HEK293T (cell line): ENCODE measurements around the gene KLHDC3.

Experiments used
- ARNT ChIP-seq: fragments of 450-650 bp; IDR thresholded peaks from 2 replicates; pipeline ENCODE4 v1.6.1; 2017; ENCODE audit warnings: mild to moderate bottlenecking
- BHLHE40 ChIP-seq: fragments of 450-650 bp; IDR thresholded peaks from 2 replicates; pipeline ENCODE4 v1.6.1; 2016; ENCODE audit warnings: mild to moderate bottlenecking, moderate library complexity, borderline replicate concordance
- ELF4 ChIP-seq: fragments of 450-650 bp; IDR thresholded peaks from 2 replicates; pipeline ENCODE4 v1.6.1; 2017; ENCODE audit warnings: antibody characterized with exemption
- FOXA1 ChIP-seq: fragments of 450-650 bp; IDR thresholded peaks from 2 replicates; pipeline ENCODE4 v1.6.1; 2016; ENCODE audit warnings: mild to moderate bottlenecking
- FOXK2 ChIP-seq: fragments of 450-650 bp; IDR thresholded peaks from 2 replicates; pipeline ENCODE4 v1.6.1; 2016; ENCODE audit warnings: mild to moderate bottlenecking
- FOXM1 ChIP-seq: fragments of 450-650 bp; IDR thresholded peaks from 2 replicates; pipeline ENCODE4 v1.6.1; 2017; ENCODE audit warnings: mild to moderate bottlenecking, borderline replicate concordance
- HDGF ChIP-seq: fragments of 450-650 bp; IDR thresholded peaks from 2 replicates; pipeline ENCODE4 v1.6.1; 2017; ENCODE audit warnings: antibody characterized with exemption, borderline replicate concordance
- L3MBTL2 ChIP-seq: fragments of 450-650 bp; conservative IDR thresholded peaks from 2 replicates; pipeline ENCODE4 v1.6.1; 2016; ENCODE audit warnings: mild to moderate bottlenecking
- SP1 ChIP-seq: fragments of 450-650 bp; IDR thresholded peaks from 2 replicates; pipeline ENCODE4 v1.6.1; 2017
- SUZ12 ChIP-seq: fragments of 450-650 bp; IDR thresholded peaks from 2 replicates; pipeline ENCODE4 v1.6.1; 2016; ENCODE audit warnings: mild to moderate bottlenecking
- TARDBP ChIP-seq: fragments of 450-650 bp; IDR thresholded peaks from 2 replicates; pipeline ENCODE4 v1.6.1; 2016
- ZNF384 ChIP-seq: fragments of 450-650 bp; IDR thresholded peaks from 2 replicates; pipeline ENCODE4 v1.6.1; 2016

DNA sequence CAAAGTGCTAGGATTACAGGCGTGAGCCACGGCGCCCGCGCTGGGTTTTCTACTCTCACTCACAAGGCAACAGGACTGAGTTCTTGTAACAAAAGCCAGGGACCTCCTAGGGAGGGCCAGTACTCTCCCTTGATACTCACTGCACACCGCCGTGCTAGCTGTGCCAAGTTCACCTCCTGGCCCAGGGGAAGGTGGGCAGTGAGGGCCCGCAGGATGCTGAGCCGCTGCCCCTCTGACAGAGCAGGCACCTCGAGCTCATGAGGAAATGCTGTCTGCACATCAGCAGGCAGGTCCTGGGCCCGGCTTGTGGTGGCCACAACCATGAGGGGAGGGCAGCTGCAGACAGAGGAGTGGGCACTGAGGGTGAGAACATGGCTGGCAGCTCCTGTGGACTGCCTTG is 46.8 kb upstream of the KLHDC3 start:
- TF ChIP-seq FOXK2 (no peak), BHLHE40 (no peak), FOXM1 (no peak), FOXA1 (no peak), SUZ12 (no peak), ELF4 (no peak), L3MBTL2 (no peak), TARDBP (no peak), SP1 (no peak), ZNF384 (no peak), HDGF (no peak), ARNT (no peak)
